Measurements from ENCODE around the gene CKM.

GRCh38 chr19:45349126-45349415, 26.4 kb upstream of the CKM start:
- TF ChIP-seq, protein P1, sequence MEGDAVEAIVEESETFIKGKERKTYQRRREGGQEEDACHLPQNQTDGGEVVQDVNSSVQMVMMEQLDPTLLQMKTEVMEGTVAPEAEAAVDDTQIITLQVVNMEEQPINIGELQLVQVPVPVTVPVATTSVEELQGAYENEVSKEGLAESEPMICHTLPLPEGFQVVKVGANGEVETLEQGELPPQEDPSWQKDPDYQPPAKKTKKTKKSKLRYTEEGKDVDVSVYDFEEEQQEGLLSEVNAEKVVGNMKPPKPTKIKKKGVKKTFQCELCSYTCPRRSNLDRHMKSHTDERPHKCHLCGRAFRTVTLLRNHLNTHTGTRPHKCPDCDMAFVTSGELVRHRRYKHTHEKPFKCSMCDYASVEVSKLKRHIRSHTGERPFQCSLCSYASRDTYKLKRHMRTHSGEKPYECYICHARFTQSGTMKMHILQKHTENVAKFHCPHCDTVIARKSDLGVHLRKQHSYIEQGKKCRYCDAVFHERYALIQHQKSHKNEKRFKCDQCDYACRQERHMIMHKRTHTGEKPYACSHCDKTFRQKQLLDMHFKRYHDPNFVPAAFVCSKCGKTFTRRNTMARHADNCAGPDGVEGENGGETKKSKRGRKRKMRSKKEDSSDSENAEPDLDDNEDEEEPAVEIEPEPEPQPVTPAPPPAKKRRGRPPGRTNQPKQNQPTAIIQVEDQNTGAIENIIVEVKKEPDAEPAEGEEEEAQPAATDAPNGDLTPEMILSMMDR (IDR thresholded peaks at IDR 0.05): no peak
- TF ChIP-seq POLR2A (IDR thresholded peaks at IDR 0.05) (no peak), POLR2AphosphoS5 (IDR thresholded peaks at IDR 0.05) (no peak)
